Hepatocyte (in vitro differentiated cells): ENCODE measurements around the gene NUBPL. TPM values are rescaled to one million over a fixed set of nuclear protein-coding genes. Genes with fewer than 3 reads are reported as not detected.

Experiments used
- DNase-seq: peaks from one replicate; pipeline ENCODE4 v3.0.0-alpha.2; 2016; ENCODE audit warnings: low spot score
- H2AFZ ChIP-seq: fragments of 200-600 bp; sonication (generic); 2 replicates; pipeline ENCODE4 v1.6.0; 2016; ENCODE audit warnings: antibody characterized with exemption, mild to moderate bottlenecking
- H3K27ac ChIP-seq: fragments of 200-600 bp; sonication (generic); 2 replicates; pipeline ENCODE4 v1.5.1; 2016; ENCODE audit warnings: mild to moderate bottlenecking
- H3K27me3 ChIP-seq: fragments of 200-600 bp; sonication (generic); 2 replicates; pipeline ENCODE4 v1.6.1; 2016
- H3K36me3 ChIP-seq: fragments of 200-600 bp; sonication (generic); replicated peaks from 2 replicates; pipeline ENCODE4 v1.5.1; 2016; ENCODE audit warnings: low read depth; ENCODE audit not compliant: insufficient read depth
- H3K4me1 ChIP-seq: fragments of 200-600 bp; sonication (generic); 2 replicates; pipeline ENCODE4 v1.5.1; 2016; ENCODE audit warnings: mild to moderate bottlenecking, moderate library complexity; ENCODE audit not compliant: insufficient read depth
- H3K4me2 ChIP-seq: fragments of 200-600 bp; sonication (generic); 2 replicates; pipeline ENCODE4 v1.6.0; 2016
- H3K4me3 ChIP-seq: fragments of 200-600 bp; sonication (generic); 2 replicates; pipeline ENCODE4 v1.5.1; 2016; ENCODE audit warnings: mild to moderate bottlenecking
- H3K79me2 ChIP-seq: fragments of 200-600 bp; sonication (generic); 2 replicates; pipeline ENCODE4 v1.6.0; 2017; ENCODE audit warnings: mild to moderate bottlenecking
- H3K9me2 ChIP-seq: fragments of 200-600 bp; sonication (generic); replicated peaks from 2 replicates; pipeline ENCODE4 v1.6.0; 2017; ENCODE audit warnings: mild to moderate bottlenecking; ENCODE audit not compliant: insufficient read depth
- H3K9me3 ChIP-seq: fragments of 200-600 bp; sonication (generic); 2 replicates; pipeline ENCODE4 v1.5.1; 2016; ENCODE audit warnings: low read depth, mild to moderate bottlenecking
- H4K20me1 ChIP-seq: fragments of 200-600 bp; sonication (generic); 2 replicates; pipeline ENCODE4 v1.6.0; 2016; ENCODE audit warnings: mild to moderate bottlenecking; ENCODE audit not compliant: insufficient read depth, poor library complexity, severe bottlenecking
- CTCF ChIP-seq: fragments of 200-600 bp; sonication (generic); IDR thresholded peaks from 2 replicates; pipeline ENCODE4 v1.5.1; 2016; ENCODE audit warnings: antibody characterized with exemption, mild to moderate bottlenecking; ENCODE audit not compliant: poor library complexity
- EZH2 ChIP-seq: fragments of 200-600 bp; sonication (generic); IDR thresholded peaks from 2 replicates; pipeline ENCODE4 v1.6.1; 2016; ENCODE audit warnings: antibody characterized with exemption, mild to moderate bottlenecking, borderline replicate concordance
- EZH2phosphoT487 ChIP-seq: fragments of 200-600 bp; sonication (generic); IDR thresholded peaks from one replicate; pipeline ENCODE4 v1.6.1; 2018; ENCODE audit warnings: antibody characterized with exemption, mild to moderate bottlenecking, low read depth, moderate library complexity; ENCODE audit not compliant: unreplicated experiment, severe bottlenecking
- WGBS: methylation state at CpG from one replicate; pipeline ENCODE4 v1.1.6; 2016; ENCODE audit warnings: low lambda C conversion rate; ENCODE audit errors: missing lambda C conversion rate; 5-methylcytosine and 5-hydroxymethylcytosine counted together
- polyA plus RNA-seq: library from polyadenylated mRNA; unstranded; fragments of >200 nt; fragmentation: Nextera tagmentation; extraction: Ambion mirVana; gene quantifications from 2 replicates; pipeline ENCODE4 v1.2.1, GENCODE V29; 2016
- total RNA-seq: library from RNA; depleted of rRNA; stranded (reverse); fragments of >200 nt; gene quantifications from 2 replicates; pipeline ENCODE4 v1.2.3, GENCODE V29; 2014

NUBPL gene
- total and polyA plus RNA-seq, 2 experiments from 2014 or later: 7.4 to 14.8 TPM

GRCh38 chr14:31828946-31829868 lies 268.0 kb downstream of the NUBPL start:
- no peaks in the 10 kb centered on the region for H3K36me3 ChIP-seq
- no peaks in the 10 kb centered on the region for H3K9me2 ChIP-seq
- 63% methylated on average over 3 of the region's 3 CpGs for WGBS
- H3K79me2 ChIP-seq: no peaks in the 10 kb centered on the region
- H3K27ac ChIP-seq: peak overlapping the region; percentile 49
- H3K4me3 ChIP-seq: no peak overlapping the region
- H3K9me3 ChIP-seq: no peaks in the 10 kb centered on the region
- no peak overlapping the region for H2AFZ ChIP-seq
- no peaks in the 10 kb centered on the region for H4K20me1 ChIP-seq
- H3K27me3 ChIP-seq: no peaks in the 10 kb centered on the region
- peak overlapping the region; percentile 10 for H3K4me2 ChIP-seq
- peaks cover 8% of the 10 kb centered on the region for H3K4me1 ChIP-seq
- no peak for TF ChIP-seq CTCF
- no peak for TF ChIP-seq EZH2phosphoT487
- TF ChIP-seq EZH2: no peak
- peak; percentile 44 for DNase-seq

GRCh38 chr14:31834616-31835015 lies 273.4 kb downstream of the NUBPL start:
- Histone ChIP-seq H2AFZ (no peak overlapping the region), H3K36me3 (no peaks in the 10 kb centered on the region), H4K20me1 (no peaks in the 10 kb centered on the region), H3K9me3 (no peaks in the 10 kb centered on the region), H3K9me2 (no peaks in the 10 kb centered on the region), H3K4me2 (no peak overlapping the region), H3K4me3 (no peak overlapping the region), H3K4me1 (peaks cover 7% of the 10 kb centered on the region), H3K79me2 (no peaks in the 10 kb centered on the region), H3K27me3 (no peaks in the 10 kb centered on the region), H3K27ac (no peak overlapping the region)
- TF ChIP-seq CTCF (no peak), EZH2 (no peak), EZH2phosphoT487 (no peak)
- no peak for DNase-seq
- 40% methylated on average over 1 of the region's 1 CpG for WGBS

GRCh38 chr14:31835049-31835448 lies 273.8 kb downstream of the NUBPL start:
- H3K27ac ChIP-seq: no peak overlapping the region
- no peaks in the 10 kb centered on the region for H3K79me2 ChIP-seq
- 95% methylated on average over 2 of the region's 2 CpGs for WGBS
- H3K4me1 ChIP-seq: peaks cover 4% of the 10 kb centered on the region
- TF ChIP-seq EZH2phosphoT487 (no peak), CTCF (no peak), EZH2 (no peak)
- DNase-seq: no peak
- no peaks in the 10 kb centered on the region for H3K9me3 ChIP-seq
- H3K4me3 ChIP-seq: no peak overlapping the region
- no peaks in the 10 kb centered on the region for H3K9me2 ChIP-seq
- no peaks in the 10 kb centered on the region for H4K20me1 ChIP-seq
- H2AFZ ChIP-seq: no peak overlapping the region
- no peaks in the 10 kb centered on the region for H3K36me3 ChIP-seq
- no peaks in the 10 kb centered on the region for H3K27me3 ChIP-seq
- no peak overlapping the region for H3K4me2 ChIP-seq
